Neural cell (in vitro differentiated cells): ENCODE results near the gene RAB3IL1. TPM values are rescaled to one million over a fixed set of nuclear protein-coding genes. Genes with fewer than 3 reads are reported as not detected.

Source experiments
- H2AFZ ChIP-seq: fragments of 200-600, 300-800 bp; sonication (generic), shearing (Covaris generic); 2 replicates; pipeline ENCODE4 v1.6.0; 2014; ENCODE audit warnings: low read depth, mild to moderate bottlenecking, antibody characterized with exemption, low read length, moderate library complexity
- H3F3A ChIP-seq: fragments of 200-600 bp; shearing (Covaris generic); 2 replicates; pipeline ENCODE4 v1.6.1; 2016; ENCODE audit warnings: mild to moderate bottlenecking, moderate library complexity, mixed read lengths, antibody characterized with exemption, low read length; ENCODE audit not compliant: insufficient read depth, poor library complexity, severe bottlenecking
- H3K27ac ChIP-seq: fragments of 200-600, 300-800 bp; sonication (generic), shearing (Covaris generic); 2 replicates; pipeline ENCODE4 v1.5.1; 2014; ENCODE audit warnings: mild to moderate bottlenecking, low read length, moderate library complexity
- H3K27me3 ChIP-seq: fragments of 300-800, 200-600 bp; sonication (generic), shearing (Covaris generic); 2 replicates; pipeline ENCODE4 v1.6.0; 2014; ENCODE audit warnings: mild to moderate bottlenecking, low read depth, low read length, moderate library complexity; ENCODE audit not compliant: insufficient read depth
- H3K36me3 ChIP-seq: fragments of 300-800, 200-600 bp; sonication (generic), shearing (Covaris generic); 2 replicates; pipeline ENCODE4 v1.5.1; 2014; ENCODE audit warnings: mild to moderate bottlenecking, antibody characterized with exemption, low read length, moderate library complexity; ENCODE audit not compliant: insufficient read depth
- H3K4me2 ChIP-seq: fragments of 300-800, 200-600 bp; sonication (generic), shearing (Covaris generic); 2 replicates; pipeline ENCODE4 v1.6.0; 2014; ENCODE audit warnings: mild to moderate bottlenecking, low read length
- H3K4me3 ChIP-seq: fragments of 300-800, 200-600 bp; sonication (generic), shearing (Covaris generic); 2 replicates; pipeline ENCODE4 v1.5.1; 2014; ENCODE audit warnings: mild to moderate bottlenecking, low read length, moderate library complexity
- H3K79me2 ChIP-seq: fragments of 200-600 bp; shearing (Covaris generic); replicated peaks from 2 replicates; pipeline ENCODE4 v1.6.0; 2014; ENCODE audit warnings: mild to moderate bottlenecking, low read length, moderate library complexity; ENCODE audit not compliant: insufficient read depth
- H3K9ac ChIP-seq: fragments of 300-800, 200-600 bp; sonication (generic), shearing (Covaris generic); 2 replicates; pipeline ENCODE4 v1.6.1; 2016; ENCODE audit warnings: mild to moderate bottlenecking, low read length, mixed read lengths
- H3K9me2 ChIP-seq: fragments of 200-600 bp; shearing (Covaris generic); 2 replicates; pipeline ENCODE4 v1.6.1; 2016; ENCODE audit warnings: mild to moderate bottlenecking, low read length, mixed read lengths; ENCODE audit not compliant: insufficient read depth
- H3K9me3 ChIP-seq: fragments of 200-600, 300-800 bp; sonication (generic), shearing (Covaris generic); 2 replicates; pipeline ENCODE4 v1.6.1; 2016; ENCODE audit warnings: mild to moderate bottlenecking, mixed run types, low read length, moderate library complexity, mixed read lengths
- H4K20me1 ChIP-seq: fragments of 200-600 bp; shearing (Covaris generic); 2 replicates; pipeline ENCODE4 v1.6.1; 2016; ENCODE audit warnings: mild to moderate bottlenecking, mixed run types; ENCODE audit not compliant: insufficient read depth
- EZH2 ChIP-seq: fragments of 200-600, 300-800 bp; shearing (Covaris generic), sonication (generic); IDR thresholded peaks from 2 replicates; pipeline ENCODE4 v1.6.1; 2014; ENCODE audit warnings: antibody characterized with exemption, low read length, borderline replicate concordance, mild to moderate bottlenecking; ENCODE audit not compliant: insufficient read depth, poor library complexity, severe bottlenecking
- MXI1 ChIP-seq: fragments of 450-650 bp; conservative IDR thresholded peaks from 2 replicates; pipeline ENCODE4 v1.6.1; 2014; ENCODE audit warnings: antibody characterized with exemption, mild to moderate bottlenecking; ENCODE audit not compliant: poor library complexity, severe bottlenecking
- POLR2AphosphoS5 ChIP-seq: IDR thresholded peaks from 2 replicates; pipeline ENCODE4 v1.6.1; 2012
- REST ChIP-seq: IDR thresholded peaks from 2 replicates; pipeline ENCODE4 v1.6.1; 2012; ENCODE audit warnings: borderline replicate concordance
- SMC3 ChIP-seq: fragments of 450-650 bp; conservative IDR thresholded peaks from 2 replicates; pipeline ENCODE4 v1.6.1; 2014; ENCODE audit warnings: antibody characterized with exemption, mild to moderate bottlenecking, moderate library complexity; ENCODE audit not compliant: poor library complexity
- TAF1 ChIP-seq: IDR thresholded peaks from 2 replicates; pipeline ENCODE4 v1.6.1; 2012; ENCODE audit warnings: low read depth
- polyA plus RNA-seq: library from polyadenylated mRNA; depleted of rRNA; stranded (reverse); fragments of >200 nt; gene quantifications from 2 replicates; pipeline ENCODE4 v1.2.3, GENCODE V29; 2014
- small RNA-seq, 3 experiments: library from RNA; depleted of rRNA; stranded (forward); fragments of <200 nt; gene quantifications; one replicate each; pipeline ENCODE3, GENCODE V24; 2012
- TF ChIP-seq, protein P1 (sequence below): fragments of 450-650 bp; IDR thresholded peaks from 2 replicates; pipeline ENCODE4 v1.5.1; 2014; ENCODE audit warnings: antibody characterized with exemption, mild to moderate bottlenecking, moderate library complexity; ENCODE audit not compliant: poor library complexity, severe bottlenecking

Gene RAB3IL1
- polyA plus RNA-seq, 1 donor from 2014 or later: 1.6 TPM

GRCh38 chr11:61848631-61849030 lies 68.7 kb downstream of the RAB3IL1 start:
- Histone ChIP-seq H3K9me3 (no peaks in the 10 kb centered on the region), H3K4me2 (no peak overlapping the region), H2AFZ (no peak overlapping the region), H3K9ac (no peak overlapping the region), H3K36me3 (peaks cover 5% of the 10 kb centered on the region), H3K27ac (no peak overlapping the region), H3K79me2 (no peaks in the 10 kb centered on the region), H3F3A (no peaks in the 10 kb centered on the region), H4K20me1 (no peaks in the 10 kb centered on the region), H3K27me3 (no peaks in the 10 kb centered on the region), H3K9me2 (no peaks in the 10 kb centered on the region), H3K4me3 (no peak overlapping the region)
- TF ChIP-seq, protein P1, sequence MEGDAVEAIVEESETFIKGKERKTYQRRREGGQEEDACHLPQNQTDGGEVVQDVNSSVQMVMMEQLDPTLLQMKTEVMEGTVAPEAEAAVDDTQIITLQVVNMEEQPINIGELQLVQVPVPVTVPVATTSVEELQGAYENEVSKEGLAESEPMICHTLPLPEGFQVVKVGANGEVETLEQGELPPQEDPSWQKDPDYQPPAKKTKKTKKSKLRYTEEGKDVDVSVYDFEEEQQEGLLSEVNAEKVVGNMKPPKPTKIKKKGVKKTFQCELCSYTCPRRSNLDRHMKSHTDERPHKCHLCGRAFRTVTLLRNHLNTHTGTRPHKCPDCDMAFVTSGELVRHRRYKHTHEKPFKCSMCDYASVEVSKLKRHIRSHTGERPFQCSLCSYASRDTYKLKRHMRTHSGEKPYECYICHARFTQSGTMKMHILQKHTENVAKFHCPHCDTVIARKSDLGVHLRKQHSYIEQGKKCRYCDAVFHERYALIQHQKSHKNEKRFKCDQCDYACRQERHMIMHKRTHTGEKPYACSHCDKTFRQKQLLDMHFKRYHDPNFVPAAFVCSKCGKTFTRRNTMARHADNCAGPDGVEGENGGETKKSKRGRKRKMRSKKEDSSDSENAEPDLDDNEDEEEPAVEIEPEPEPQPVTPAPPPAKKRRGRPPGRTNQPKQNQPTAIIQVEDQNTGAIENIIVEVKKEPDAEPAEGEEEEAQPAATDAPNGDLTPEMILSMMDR: no peak
- TF ChIP-seq TAF1: no peak
- TF ChIP-seq POLR2AphosphoS5: no peak
- no peak for TF ChIP-seq SMC3
- no peak for TF ChIP-seq REST
- no peak for TF ChIP-seq MXI1

GRCh38 chr11:61847914-61848581 lies 69.3 kb downstream of the RAB3IL1 start:
- H3K36me3 ChIP-seq: peaks cover 5% of the 10 kb centered on the region
- no peak overlapping the region for H3K4me3 ChIP-seq
- TF ChIP-seq EZH2: no peak
- no peaks in the 10 kb centered on the region for H3K9me3 ChIP-seq
- no peak overlapping the region for H3K27ac ChIP-seq
- H3K4me2 ChIP-seq: no peak overlapping the region
- no peaks in the 10 kb centered on the region for H3K27me3 ChIP-seq
- no peaks in the 10 kb centered on the region for H3K9me2 ChIP-seq
- no peak overlapping the region for H2AFZ ChIP-seq
- H3K79me2 ChIP-seq: peaks cover under 1% of the 10 kb centered on the region
- no peak overlapping the region for H3K9ac ChIP-seq
- no peaks in the 10 kb centered on the region for H3F3A ChIP-seq
- H4K20me1 ChIP-seq: no peaks in the 10 kb centered on the region

Small RNA genes within 50 kb of the gene (small RNA-seq; reads per million reads assigned to genes)
- gene MIR6746 (0 reads per million in 3 experiments), gene RNU6-1243P (0 reads per million in 3 experiments)

Other genes with a start within 250 kb of the RAB3IL1 start
- 4.5 and 5.7 TPM in 2 replicates for gene DAGLA, start 237.2 kb downstream of the RAB3IL1 start, polyA plus RNA-seq
- 0.16 and 0.86 TPM in 2 replicates for gene MYRF, start 164.9 kb downstream of the RAB3IL1 start, polyA plus RNA-seq
- gene TMEM258, start 125.0 kb downstream of the RAB3IL1 start, polyA plus RNA-seq: 134 and 141 TPM in 2 replicates
- 27.2 and 33.9 TPM in 2 replicates for gene FEN1, start 124.7 kb downstream of the RAB3IL1 start, polyA plus RNA-seq
- gene FADS1, start 100.6 kb downstream of the RAB3IL1 start, polyA plus RNA-seq: 102 and 119 TPM in 2 replicates
- gene FADS2, start 89.3 kb downstream of the RAB3IL1 start, polyA plus RNA-seq: 145 and 152 TPM in 2 replicates
- 35.4 and 45.7 TPM in 2 replicates for gene FADS3, start 26.0 kb downstream of the RAB3IL1 start, polyA plus RNA-seq
- 6.4 and 7.7 TPM in 2 replicates for gene BEST1, start 32.8 kb upstream of the RAB3IL1 start, polyA plus RNA-seq
- 540 and 597 TPM in 2 replicates for gene FTH1, start 50.1 kb upstream of the RAB3IL1 start, polyA plus RNA-seq
- 4.7 and 5.9 TPM in 2 replicates for gene INCENP, start 206.4 kb upstream of the RAB3IL1 start, polyA plus RNA-seq